Activated CD4-positive, alpha-beta T cell treated with anti-CD3 and anti-CD28 coated beads for 36 hours (primary cell): ENCODE results near the gene RFPL3. TPM values are rescaled to one million over a fixed set of nuclear protein-coding genes. Genes with fewer than 3 reads are reported as not detected.
"Not testable (repeated sequence)": the region's sequence is repeated elsewhere in the genome, so short reads cannot be mapped to it uniquely, and the experiment has no call there.

Source experiments
- ATAC-seq: fragments of 200-7000 bp; cut with Tn5 transposase; one replicate; pipeline ENCODE4 v1.10.0; 2021; ENCODE audit warnings: mild to moderate bottlenecking, moderate library complexity
- CTCF ChIA-PET: fragments of 350-600 bp; sonication (Branson Sonifier 250); formaldehyde crosslinking; loops from one replicate; lab custom pipeline; 2021; ENCODE audit warnings: antibody characterized with exemption; lab: Charles Lee
- POLR2A ChIA-PET: fragments of 350-600 bp; sonication (Branson Sonifier 250); formaldehyde crosslinking; loops from one replicate; lab custom pipeline; 2021; ENCODE audit warnings: antibody characterized with exemption, inconsistent platforms; lab: Charles Lee
- DNase-seq: peaks from one replicate; pipeline ENCODE4 v3.0.0-alpha.2; 2020
- H3K27ac Mint-ChIP-seq: one replicate; pipeline ENCODE4 v1.8.0; 2021; ENCODE audit warnings: mixed read lengths
- H3K27me3 Mint-ChIP-seq: one replicate; pipeline ENCODE4 v1.8.0; 2021; ENCODE audit warnings: mixed read lengths
- H3K36me3 Mint-ChIP-seq: one replicate; pipeline ENCODE4 v1.8.0; 2021; ENCODE audit warnings: low read depth, mixed read lengths
- H3K4me1 Mint-ChIP-seq: one replicate; pipeline ENCODE4 v1.8.0; 2021; ENCODE audit warnings: mixed read lengths
- H3K4me3 Mint-ChIP-seq: one replicate; pipeline ENCODE4 v1.8.0; 2021; ENCODE audit warnings: mild to moderate bottlenecking, moderate library complexity, mixed read lengths
- H3K9me3 Mint-ChIP-seq: one replicate; pipeline ENCODE4 v1.8.0; 2021; ENCODE audit warnings: low read depth, mixed read lengths
- intact Hi-C, 2 experiments: fragments of 100-400 bp; cut with DNase I in 1 of 2; cut with micrococcal nuclease in 1 of 2; formaldehyde crosslinking; loops; one replicate each; pipeline versions ENCODE4 v1.14.2 to v1.15.1; 2022 to 2024; cut with DNase I, micrococcal nuclease
- total RNA-seq, 2 experiments: library from RNA; stranded (reverse); gene quantifications; one replicate each; pipeline ENCODE4 v1.2.3, GENCODE V29; 2021

Gene RFPL3
- total RNA-seq, 2 experiments from 2014 or later = not detected

DNA sequence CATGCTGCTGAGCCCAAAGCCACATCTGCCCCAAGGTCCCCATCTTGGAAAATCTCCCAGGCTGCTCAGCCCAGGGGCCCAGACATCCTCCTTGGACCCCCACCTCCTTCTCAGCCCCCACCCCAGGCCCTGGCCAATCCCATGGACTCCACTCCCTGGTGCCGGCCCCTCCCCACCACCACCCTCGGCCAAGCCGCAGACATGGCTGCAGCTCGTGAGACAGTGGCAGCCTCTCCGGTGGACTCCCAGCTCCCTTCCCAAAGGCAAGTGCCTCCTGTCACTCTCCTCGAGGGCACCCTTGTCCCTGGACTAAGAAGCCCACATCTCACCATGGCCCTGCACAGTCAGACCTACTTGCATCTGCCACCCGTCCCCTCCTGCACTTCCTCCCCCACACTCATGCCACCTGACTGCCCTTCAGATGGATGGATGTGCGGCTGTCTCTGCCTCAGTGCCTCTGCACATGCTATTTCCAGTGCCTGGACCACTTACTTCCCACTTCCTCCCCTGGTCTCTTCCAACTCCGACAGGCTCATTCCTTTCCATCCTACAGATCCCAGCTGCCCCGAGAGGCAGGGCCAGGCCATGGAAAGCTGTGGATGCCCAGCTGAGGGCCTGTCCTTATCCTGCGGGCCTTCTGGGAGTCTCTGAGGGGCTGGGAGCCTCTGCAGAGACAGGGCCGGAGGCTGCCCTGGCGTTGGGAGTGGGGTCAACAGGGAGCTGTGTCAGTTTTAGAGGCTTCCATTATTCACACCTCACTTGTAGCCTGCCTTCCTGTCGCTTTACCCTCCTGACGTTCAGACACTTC, 25.5 kb upstream of the RFPL3 start:
- Mint-ChIP-seq H3K36me3 (no peaks in the 10 kb centered on the region), H3K27me3 (peaks cover 13% of the 10 kb centered on the region)

DNA sequence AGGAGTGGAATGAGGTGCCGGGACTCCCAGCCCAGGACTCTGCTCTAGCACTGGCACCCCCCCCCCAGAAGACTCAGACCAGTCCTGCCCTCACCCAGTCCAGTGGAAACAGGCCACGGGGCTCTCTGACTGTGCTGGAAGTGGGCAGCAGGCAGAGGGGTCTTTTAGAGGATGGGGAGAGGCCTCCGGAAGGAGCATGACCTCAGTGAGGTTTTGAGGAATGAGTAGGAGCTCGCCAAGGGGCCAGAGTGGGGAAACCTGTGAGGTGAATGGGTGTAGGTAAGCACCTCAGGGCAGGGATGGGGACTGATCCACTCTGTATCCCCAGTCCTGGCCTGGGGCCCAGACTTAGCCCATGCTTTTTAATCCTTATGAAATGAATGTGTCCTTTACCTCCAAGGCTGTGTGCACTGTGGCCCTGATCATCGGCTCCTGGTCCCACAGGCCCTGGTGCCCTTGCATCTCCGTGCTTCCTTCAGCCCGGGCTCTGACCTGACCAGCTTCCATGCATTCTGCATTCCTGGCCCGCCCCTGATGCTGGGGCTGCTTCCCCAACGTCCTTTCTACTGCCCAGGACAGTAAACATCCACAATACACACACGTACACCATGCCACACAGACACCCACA, 24.4 kb upstream of the RFPL3 start:
- H3K4me1 Mint-ChIP-seq = no peaks in the 10 kb centered on the region
- no peak overlapping the region for H3K4me3 Mint-ChIP-seq
- ChIA-PET POLR2A (no interaction called here), CTCF (no interaction called here)
- H3K9me3 Mint-ChIP-seq = no peaks in the 10 kb centered on the region
- DNase-seq = no peak
- intact Hi-C loops = no loop called here
- H3K36me3 Mint-ChIP-seq = no peaks in the 10 kb centered on the region
- no peak for ATAC-seq
- no peak overlapping the region for H3K27ac Mint-ChIP-seq
- H3K27me3 Mint-ChIP-seq = peaks cover 13% of the 10 kb centered on the region

More for the DNA sequence above, 25.5 kb upstream of the RFPL3 start:
- no peak for ATAC-seq
- POLR2A ChIA-PET = interaction anchor here (0.6 kb wide), 1 partner anchor 10 kb away, joined by 3 read pairs; no protein-coding TSS in a partner anchor
- CTCF ChIA-PET = no interaction called here
- intact Hi-C loops = no loop called here
- no peaks in the 10 kb centered on the region for H3K9me3 Mint-ChIP-seq
- no peak overlapping the region for H3K27ac Mint-ChIP-seq
- H3K4me3 Mint-ChIP-seq = no peak overlapping the region
- DNase-seq = no peak
- H3K4me1 Mint-ChIP-seq = no peaks in the 10 kb centered on the region

DNA sequence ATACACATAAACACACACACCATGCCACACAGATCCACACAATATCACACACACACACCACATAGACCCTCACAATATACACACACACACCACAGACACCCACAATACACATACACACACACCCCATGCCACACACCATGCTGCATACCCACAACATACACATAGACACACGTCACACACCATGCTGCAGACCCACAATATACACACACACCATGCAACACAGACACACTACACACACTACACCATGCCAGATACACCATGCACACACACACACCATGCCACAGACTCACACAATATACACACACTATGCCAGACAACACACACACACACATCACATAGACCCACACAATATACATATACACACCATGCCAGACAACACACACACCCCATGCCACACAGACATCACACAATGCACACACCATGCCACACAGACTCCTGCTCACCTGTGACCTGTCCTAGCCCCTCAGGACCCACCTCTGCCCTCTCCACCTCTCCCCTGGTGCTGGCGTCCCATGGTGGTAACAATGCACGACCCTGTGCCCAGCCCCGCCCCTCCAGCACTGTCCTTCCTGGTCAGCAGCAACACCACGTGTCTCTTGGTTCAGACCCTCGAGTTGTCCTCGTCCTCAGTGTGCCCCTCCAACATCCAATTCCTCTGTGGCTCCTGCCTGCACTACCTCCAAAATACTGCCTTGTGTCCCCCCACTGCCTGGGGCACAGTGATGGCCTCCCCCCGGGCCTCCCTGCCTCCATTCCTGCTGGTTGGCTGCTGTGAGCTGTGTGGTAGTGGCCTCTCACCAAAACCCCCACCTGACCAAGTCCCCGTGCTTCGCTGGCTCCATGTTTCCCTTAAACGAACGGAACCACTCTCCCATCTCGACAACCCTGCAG, 23.7 kb upstream of the RFPL3 start:
- Mint-ChIP-seq H3K36me3 (no peaks in the 10 kb centered on the region), H3K4me1 (no peaks in the 10 kb centered on the region), H3K9me3 (no peaks in the 10 kb centered on the region), H3K27me3 (peaks cover 15% of the 10 kb centered on the region), H3K27ac (no peak overlapping the region), H3K4me3 (no peak overlapping the region)
- ATAC-seq (no peak), DNase-seq (no peak)
- CTCF ChIA-PET = no interaction called here
- intact Hi-C loops = no loop called here
- POLR2A ChIA-PET = no interaction called here

DNA sequence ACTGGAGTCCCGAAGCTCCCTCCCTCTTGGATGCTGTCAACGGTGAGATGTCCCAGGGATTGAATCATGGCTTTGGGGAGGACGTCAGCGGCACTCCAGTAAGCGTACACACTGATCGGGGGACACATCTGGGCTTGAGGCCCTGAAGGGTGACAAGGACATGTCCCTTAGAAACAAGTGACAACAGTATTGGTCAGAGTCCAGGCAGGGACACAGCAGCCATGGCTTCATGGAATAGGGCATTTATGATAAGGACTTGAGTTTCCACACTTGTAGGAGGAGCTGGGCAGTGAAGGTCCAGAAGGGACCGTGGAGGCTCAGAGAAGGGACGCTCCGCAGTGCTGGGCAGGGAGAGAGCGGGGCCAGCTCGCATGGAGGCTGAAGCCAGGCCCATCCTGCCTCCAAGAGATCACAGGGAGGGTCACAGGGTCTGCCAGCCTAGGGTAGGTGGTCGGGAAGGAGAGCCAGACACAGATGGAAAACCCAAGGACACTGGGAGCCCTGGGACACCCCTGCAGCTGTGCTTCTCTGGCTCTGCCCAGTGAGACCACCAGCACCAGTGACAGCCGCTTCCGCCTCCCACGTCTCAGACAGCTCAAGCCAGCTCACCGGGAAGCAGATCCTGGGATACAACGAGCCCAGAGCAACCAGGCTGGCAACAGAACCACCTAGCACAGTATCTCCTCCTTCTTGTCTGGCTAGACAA, 22.9 kb upstream of the RFPL3 start:
- Mint-ChIP-seq H3K36me3 (no peaks in the 10 kb centered on the region), H3K4me3 (no peak overlapping the region), H3K9me3 (no peaks in the 10 kb centered on the region), H3K4me1 (no peaks in the 10 kb centered on the region), H3K27me3 (peaks cover 15% of the 10 kb centered on the region), H3K27ac (no peak overlapping the region)
- ATAC-seq (no peak), DNase-seq (no peak)
- CTCF ChIA-PET = no interaction called here
- intact Hi-C loops = no loop called here
- POLR2A ChIA-PET = no interaction called here

DNA sequence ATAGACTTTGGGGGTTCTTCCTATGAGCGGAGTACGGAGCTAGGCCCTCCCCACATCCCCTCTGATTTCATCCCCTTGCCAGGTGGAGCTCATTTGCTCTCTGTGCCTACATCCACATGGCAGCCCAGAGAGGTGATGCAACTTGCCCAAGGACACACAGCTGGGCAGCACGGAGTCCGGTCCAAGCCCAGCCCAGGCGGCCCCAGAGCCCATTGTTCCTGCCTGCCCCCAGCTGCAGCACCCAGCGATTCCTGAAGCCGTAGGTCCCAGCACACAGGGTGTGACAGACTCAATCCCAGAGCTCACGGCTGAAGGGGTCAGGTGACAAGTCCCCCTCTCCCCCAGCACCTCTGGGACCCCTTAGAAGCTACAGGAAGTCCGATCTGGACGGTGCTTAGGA, 22.2 kb upstream of the RFPL3 start:
- Mint-ChIP-seq H3K9me3 (no peaks in the 10 kb centered on the region), H3K36me3 (no peaks in the 10 kb centered on the region), H3K27ac (no peak overlapping the region), H3K27me3 (peaks cover 19% of the 10 kb centered on the region), H3K4me1 (no peaks in the 10 kb centered on the region), H3K4me3 (no peak overlapping the region)
- DNase-seq = no peak
- intact Hi-C loops = no loop called here
- no peak for ATAC-seq
- ChIA-PET POLR2A (interaction anchor here (0.7 kb wide), 1 partner anchor 40 kb away, joined by 3 read pairs; no protein-coding TSS in a partner anchor), CTCF (no interaction called here)

DNA sequence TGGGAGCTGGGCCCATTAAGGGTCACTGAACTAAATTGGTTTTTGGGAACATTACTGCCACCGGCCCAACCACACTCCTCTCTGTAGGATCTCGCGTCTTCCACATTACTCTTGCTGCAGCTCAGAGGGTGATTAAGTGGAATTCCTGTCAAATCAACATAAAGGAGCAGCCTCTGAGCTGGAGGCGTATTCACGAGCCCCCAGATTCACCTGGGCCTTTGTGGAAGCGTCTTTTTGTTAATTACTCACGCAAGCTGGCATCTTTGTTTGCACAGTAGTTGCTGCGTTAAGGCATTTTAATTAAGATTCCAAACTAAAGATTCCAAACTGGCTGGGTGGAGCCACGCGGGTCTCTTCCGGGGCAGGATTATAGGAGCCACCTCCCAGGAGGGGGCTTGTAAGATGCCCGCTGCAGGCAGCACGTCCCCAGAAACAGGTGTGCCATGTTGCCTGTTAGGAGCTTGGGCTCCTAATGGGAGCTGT, 21.5 kb upstream of the RFPL3 start:
- intact Hi-C loops = no loop called here
- CTCF ChIA-PET = no interaction called here
- Mint-ChIP-seq H3K27ac (no peak overlapping the region), H3K27me3 (peaks cover 23% of the 10 kb centered on the region), H3K4me1 (no peaks in the 10 kb centered on the region), H3K9me3 (no peaks in the 10 kb centered on the region), H3K4me3 (no peak overlapping the region), H3K36me3 (no peaks in the 10 kb centered on the region)
- POLR2A ChIA-PET = interaction anchor here (0.7 kb wide), 1 partner anchor 39 kb away, joined by 3 read pairs; no protein-coding TSS in a partner anchor
- ATAC-seq = no peak
- DNase-seq = no peak

DNA sequence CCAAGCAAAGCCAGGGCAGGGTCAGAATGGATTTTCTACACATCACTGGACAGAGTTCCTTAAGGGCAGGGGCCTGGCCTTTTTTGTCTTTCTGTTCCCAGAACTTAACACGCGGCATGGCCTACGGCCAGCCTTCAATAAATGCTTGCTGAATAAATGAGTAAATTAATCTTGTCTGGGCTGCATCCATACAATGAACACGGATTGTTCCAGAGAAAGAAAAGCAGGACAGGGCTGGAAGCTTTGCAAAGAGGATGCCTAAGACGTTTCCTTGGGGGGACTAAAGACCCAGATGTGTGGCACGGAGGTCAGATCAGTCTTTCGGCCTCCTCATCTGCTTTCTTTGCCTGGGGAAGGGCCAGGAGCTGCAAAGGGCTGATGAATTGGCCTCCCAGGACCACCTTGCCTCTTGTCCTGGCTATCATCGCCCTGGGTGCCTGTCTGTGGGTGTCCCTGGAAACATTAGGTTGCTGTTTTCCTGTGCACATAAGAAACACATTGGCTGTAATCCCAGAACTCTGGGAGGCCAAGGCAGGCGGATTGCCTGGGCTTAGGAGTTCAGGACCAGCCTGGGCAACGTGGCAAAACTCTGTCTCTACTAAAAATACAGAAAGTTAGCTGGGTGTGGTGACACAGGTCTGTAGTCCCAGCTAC, 20.8 kb upstream of the RFPL3 start:
- DNase-seq (no peak), ATAC-seq (no peak)
- no peaks in the 10 kb centered on the region for H3K9me3 Mint-ChIP-seq
- no peak overlapping the region for H3K27ac Mint-ChIP-seq
- no peak overlapping the region for H3K4me3 Mint-ChIP-seq
- H3K4me1 Mint-ChIP-seq = no peaks in the 10 kb centered on the region
- no peaks in the 10 kb centered on the region for H3K36me3 Mint-ChIP-seq
- CTCF ChIA-PET = no interaction called here
- intact Hi-C loops = no loop called here
- POLR2A ChIA-PET = no interaction called here
- peaks cover 29% of the 10 kb centered on the region for H3K27me3 Mint-ChIP-seq

DNA sequence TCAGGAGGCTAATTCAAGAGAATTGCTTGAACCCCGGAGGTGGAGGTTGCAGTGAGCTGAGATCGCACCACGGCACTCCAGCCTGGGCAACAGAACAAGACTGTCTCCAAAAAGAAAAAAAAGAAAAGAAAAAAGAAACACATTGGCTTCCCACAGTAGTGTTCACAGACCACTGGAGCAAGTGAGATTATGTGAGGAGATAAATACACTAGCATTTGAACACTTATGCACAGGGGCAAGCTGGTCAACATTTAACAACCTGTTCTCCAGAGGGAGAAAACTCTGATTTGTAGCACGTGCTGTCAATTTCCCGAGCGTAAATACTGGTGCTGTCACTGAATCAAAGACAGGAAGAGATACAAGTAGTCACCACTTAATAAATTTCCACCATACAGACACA, 20.2 kb upstream of the RFPL3 start:
- H3K36me3 Mint-ChIP-seq = not testable (repeated sequence)

DNA sequence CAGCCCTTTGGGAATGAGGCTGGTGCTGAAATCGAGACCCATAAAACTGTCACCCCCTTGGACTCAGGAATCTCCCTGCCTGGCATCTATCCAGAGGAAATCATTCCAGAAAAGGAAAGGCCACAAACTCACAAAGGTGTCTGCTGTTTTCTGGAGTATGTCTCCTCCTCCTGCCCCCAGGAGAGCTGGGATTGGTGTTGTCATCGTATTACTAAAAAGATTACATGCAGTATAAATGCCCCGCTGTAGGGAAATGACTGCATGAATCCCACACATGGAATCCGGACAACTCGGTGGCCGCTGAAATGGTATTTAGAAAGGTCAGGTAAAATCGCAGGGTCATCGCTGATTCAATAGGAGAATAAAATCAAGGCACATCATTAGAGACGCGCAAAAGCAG, 18.9 kb upstream of the RFPL3 start:
- ATAC-seq = no peak
- POLR2A ChIA-PET = no interaction called here
- Mint-ChIP-seq H3K27ac (no peak overlapping the region), H3K27me3 (peaks cover 31% of the 10 kb centered on the region), H3K4me3 (no peak overlapping the region), H3K36me3 (no peaks in the 10 kb centered on the region), H3K4me1 (peaks cover 3% of the 10 kb centered on the region), H3K9me3 (no peaks in the 10 kb centered on the region)
- intact Hi-C loops = no loop called here
- CTCF ChIA-PET = no interaction called here
- no peak for DNase-seq

More for the DNA sequence above, 20.2 kb upstream of the RFPL3 start:
- intact Hi-C loops, H3K9me3 Mint-ChIP-seq, H3K4me3 Mint-ChIP-seq, POLR2A ChIA-PET, H3K27ac Mint-ChIP-seq, ATAC-seq, DNase-seq, CTCF ChIA-PET, H3K4me1 Mint-ChIP-seq: not testable (repeated sequence)
- H3K27me3 Mint-ChIP-seq = peaks cover 28% of the 10 kb centered on the region

DNA sequence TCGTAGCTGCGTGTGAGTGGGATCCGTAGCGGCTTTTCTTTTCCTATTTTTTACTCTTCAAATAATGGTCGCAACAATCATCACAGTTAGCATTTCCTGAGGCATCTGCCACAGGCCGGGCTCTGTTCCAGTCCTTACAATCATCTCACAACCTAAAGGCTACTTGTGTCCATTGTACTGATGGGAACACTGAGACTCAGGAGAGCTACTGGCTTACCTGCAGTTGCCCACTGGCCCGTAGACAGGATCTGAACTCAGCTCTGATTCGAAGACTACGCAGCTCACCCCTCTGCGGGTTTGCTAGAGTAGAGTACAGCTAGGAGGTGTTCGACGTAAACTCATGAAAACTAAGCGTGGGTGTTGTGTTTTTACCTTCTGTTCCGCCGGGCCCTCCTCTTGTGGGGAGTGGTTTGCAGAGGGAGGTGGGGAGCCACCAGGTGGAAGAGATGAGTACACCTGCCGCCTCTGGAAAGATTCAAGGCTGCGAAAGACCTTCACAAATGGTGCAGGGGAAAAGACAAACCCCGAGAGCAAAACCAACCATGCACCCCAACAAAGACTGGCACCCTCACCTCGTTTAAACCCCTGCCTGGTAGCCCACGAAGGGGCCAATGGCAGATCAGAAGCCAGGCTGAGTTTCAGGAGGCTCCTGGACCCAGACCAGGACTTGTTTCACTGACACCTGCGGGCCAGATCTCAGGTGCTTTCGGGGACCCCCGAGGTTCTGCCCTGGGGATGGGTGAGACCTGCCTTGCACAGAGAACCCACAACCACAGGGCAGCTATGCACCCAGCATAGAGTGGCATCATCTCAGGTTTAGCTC, 18.3 kb upstream of the RFPL3 start:
- H3K9me3 Mint-ChIP-seq = no peaks in the 10 kb centered on the region
- ChIA-PET POLR2A (no interaction called here), CTCF (no interaction called here)
- no peaks in the 10 kb centered on the region for H3K36me3 Mint-ChIP-seq
- no peak overlapping the region for H3K27ac Mint-ChIP-seq
- DNase-seq = no peak
- intact Hi-C loops = no loop called here
- no peak overlapping the region for H3K4me3 Mint-ChIP-seq
- H3K27me3 Mint-ChIP-seq = peaks cover 30% of the 10 kb centered on the region
- peaks cover 6% of the 10 kb centered on the region for H3K4me1 Mint-ChIP-seq
- no peak for ATAC-seq
